HCT116 (cell line): ENCODE data around the gene GNB1. TPM values are rescaled to one million over a fixed set of nuclear protein-coding genes. Genes with fewer than 3 reads are reported as not detected.

Source experiments
- ATAC-seq: fragments of 200-7000 bp; cut with Tn5 transposase; 2 replicates; pipeline ENCODE4 v1.9.1; 2020; ENCODE audit warnings: mild to moderate bottlenecking, moderate library complexity
- BruUV-seq: library from RNA; stranded (reverse); fragments of 400-500 nt; replicated peaks from 2 replicates; lab custom pipeline; 2021; lab: Mats Ljungman, UMichigan
- CTCF ChIA-PET: fragments of 300-600 bp; sonication (Branson Sonifier 250); formaldehyde crosslinking; loops from one replicate; lab custom pipeline; 2021; ENCODE audit warnings: antibody characterized with exemption; lab: Charles Lee
- POLR2A ChIA-PET: fragments of 300-600, 350-600 bp; sonication (Branson Sonifier 250); formaldehyde crosslinking; loops from one replicate; lab custom pipeline; 2021; ENCODE audit warnings: antibody characterized with exemption; lab: Charles Lee
- RAD21 ChIA-PET, 2 experiments: fragments of 300-600 bp; sonication (Branson Sonifier 250); formaldehyde crosslinking; loops; one replicate each; lab custom pipeline; 2023; ENCODE audit warnings: low total read pairs in 2 of 2; ENCODE audit not compliant: uncharacterized antibody in 2 of 2, unreplicated experiment in 2 of 2, low non-redundant PET in 1 of 2; lab: Charles Lee
- DNase-seq: peaks from one replicate; pipeline ENCODE4 v3.0.0-alpha.2; 2010; ENCODE audit warnings: low read depth, low spot score
- H2AFZ ChIP-seq: fragments of 200-600 bp; shearing (Covaris generic), sonication (generic); 2 replicates; pipeline ENCODE4 v1.6.1; 2017; ENCODE audit warnings: low read depth, mixed run types, mixed read lengths, antibody characterized with exemption, low read length; ENCODE audit not compliant: poor library complexity, severe bottlenecking
- H3K27ac ChIP-seq: 2 replicates; pipeline ENCODE4 v1.5.1; 2012; ENCODE audit warnings: low read depth, low read length
- H3K27me3 ChIP-seq: fragments of 200-600 bp; sonication (generic); 2 replicates; pipeline ENCODE4 v1.6.1; 2016; ENCODE audit warnings: mixed run types, low read length, mixed read lengths; ENCODE audit not compliant: insufficient read depth
- H3K36me3 ChIP-seq, 2 experiments: fragments of 200-500 bp in 1 of 2; fragments of 200-600 bp in 1 of 2; sonication (Bioruptor generic) in 1 of 2; sonication (generic) in 1 of 2; 2 replicates each; pipeline versions ENCODE4 v1.5.1 to v1.6.1; 2014 to 2016; ENCODE audit warnings: low read length in 2 of 2, inconsistent platforms in 1 of 2, mixed read lengths in 1 of 2, mixed run types in 1 of 2; ENCODE audit not compliant: insufficient read depth in 2 of 2, control insufficient read depth in 1 of 2
- H3K4me1 ChIP-seq, 2 experiments: fragments of 200-600 bp in 1 of 2; sonication (generic) in 1 of 2; 2 replicates each; pipeline versions ENCODE4 v1.5.1 to v1.6.1; 2012 to 2017; ENCODE audit warnings: low read length in 2 of 2, inconsistent platforms in 1 of 2, mild to moderate bottlenecking in 1 of 2, mixed read lengths in 1 of 2, mixed run types in 1 of 2, moderate library complexity in 1 of 2; ENCODE audit not compliant: insufficient read depth in 2 of 2, control insufficient read depth in 1 of 2
- H3K4me2 ChIP-seq: fragments of 200-600 bp; sonication (generic); 2 replicates; pipeline ENCODE4 v1.6.1; 2017; ENCODE audit warnings: mixed run types, low read length, mixed read lengths
- H3K4me3 ChIP-seq, 2 experiments: fragments of 200-600 bp in 1 of 2; sonication (generic) in 1 of 2; replicated peaks in 1 of 2; 2 replicates each; pipeline ENCODE4 v1.5.1; 2011 to 2016; ENCODE audit warnings: low read length in 2 of 2, control low read depth in 1 of 2, low read depth in 1 of 2, mild to moderate bottlenecking in 1 of 2, mixed read lengths in 1 of 2, mixed run types in 1 of 2
- H3K79me2 ChIP-seq: fragments of 200-600 bp; sonication (generic); 2 replicates; pipeline ENCODE4 v1.6.1; 2017; ENCODE audit warnings: mild to moderate bottlenecking, mixed run types, low read length, moderate library complexity, mixed read lengths; ENCODE audit not compliant: insufficient read depth
- H3K9ac ChIP-seq: fragments of 200-600 bp; sonication (generic); 2 replicates; pipeline ENCODE4 v1.6.1; 2016; ENCODE audit warnings: low read length, mixed read lengths
- H3K9me2 ChIP-seq: fragments of 200-600 bp; sonication (generic), shearing (Covaris generic); 2 replicates; pipeline ENCODE4 v1.6.1; 2017; ENCODE audit warnings: mixed run types, mild to moderate bottlenecking, moderate library complexity; ENCODE audit not compliant: insufficient read depth
- H3K9me3 ChIP-seq, 2 experiments: fragments of 200-500 bp in 1 of 2; fragments of 200-600 bp in 1 of 2; sonication (Bioruptor generic) in 1 of 2; sonication (generic) in 1 of 2; 2 replicates each; pipeline ENCODE4 v1.6.1; 2014 to 2017; ENCODE audit warnings: low read length in 2 of 2, mixed read lengths in 2 of 2, inconsistent platforms in 1 of 2, low read depth in 1 of 2, mild to moderate bottlenecking in 1 of 2, mixed run types in 1 of 2, moderate library complexity in 1 of 2; ENCODE audit not compliant: control insufficient read depth in 1 of 2, insufficient read depth in 1 of 2
- H4K20me1 ChIP-seq: fragments of 200-600 bp; sonication (generic), shearing (Covaris generic); 2 replicates; pipeline ENCODE4 v1.6.1; 2017; ENCODE audit warnings: mixed run types, mild to moderate bottlenecking, moderate library complexity; ENCODE audit not compliant: insufficient read depth
- ATF3 ChIP-seq: IDR thresholded peaks from 2 replicates; pipeline ENCODE4 v1.6.1; 2012
- CBX3 ChIP-seq: IDR thresholded peaks from 2 replicates; pipeline ENCODE4 v1.6.1; 2012; ENCODE audit warnings: low read depth
- CTCF ChIP-seq, 3 experiments: fragments of 200-600 bp in 1 of 3; sonication (generic) in 1 of 3; IDR thresholded peaks in 2 of 3; conservative IDR thresholded peaks in 1 of 3; 2 replicates each; pipeline ENCODE4 v1.5.1; 2012 to 2017; ENCODE audit warnings: low read depth in 2 of 3, low read length in 2 of 3, antibody characterized with exemption in 1 of 3, borderline replicate concordance in 1 of 3, control low read depth in 1 of 3, mild to moderate bottlenecking in 1 of 3, mixed read lengths in 1 of 3, mixed run types in 1 of 3, moderate library complexity in 1 of 3; ENCODE audit not compliant: insufficient read depth in 1 of 3
- EGR1 ChIP-seq: IDR thresholded peaks from 2 replicates; pipeline ENCODE4 v1.6.1; 2012; ENCODE audit warnings: low read depth
- ELF1 ChIP-seq: IDR thresholded peaks from 2 replicates; pipeline ENCODE4 v1.6.1; 2012; ENCODE audit warnings: low read depth, borderline replicate concordance
- EZH2 ChIP-seq: fragments of 200-600 bp; sonication (generic); IDR thresholded peaks from 2 replicates; pipeline ENCODE4 v1.6.1; 2017; ENCODE audit warnings: antibody characterized with exemption, mixed run types
- FOSL1 ChIP-seq: IDR thresholded peaks from 2 replicates; pipeline ENCODE4 v1.6.1; 2012; ENCODE audit warnings: low read depth
- JUND ChIP-seq: IDR thresholded peaks from 2 replicates; pipeline ENCODE4 v1.6.1; 2012
- MAX ChIP-seq: IDR thresholded peaks from 2 replicates; pipeline ENCODE4 v1.6.1; 2012
- POLR2AphosphoS5 ChIP-seq: IDR thresholded peaks from 2 replicates; pipeline ENCODE4 v1.6.1; 2011; ENCODE audit warnings: mild to moderate bottlenecking, low read depth, low read length, moderate library complexity
- RAD21 ChIP-seq: IDR thresholded peaks from 2 replicates; pipeline ENCODE4 v1.6.1; 2012; ENCODE audit warnings: low read depth, mild to moderate bottlenecking
- SIN3A ChIP-seq: IDR thresholded peaks from 2 replicates; pipeline ENCODE4 v1.6.1; 2012; ENCODE audit warnings: low read depth
- SRF ChIP-seq: IDR thresholded peaks from 2 replicates; pipeline ENCODE4 v1.6.1; 2012; ENCODE audit warnings: low read depth
- TCF7L2 ChIP-seq: IDR thresholded peaks from 2 replicates; pipeline ENCODE4 v1.7.0; 2011; ENCODE audit warnings: borderline replicate concordance, inconsistent platforms; ENCODE audit not compliant: insufficient read depth, insufficient read length; ENCODE audit errors: extremely low read depth
- ZBTB33 ChIP-seq: IDR thresholded peaks from 2 replicates; pipeline ENCODE4 v1.6.1; 2011; ENCODE audit warnings: mild to moderate bottlenecking, low read length, moderate library complexity; ENCODE audit not compliant: insufficient replicate concordance; ENCODE audit errors: extremely low read depth
- intact Hi-C: fragments of 100-400 bp; cut with micrococcal nuclease; formaldehyde crosslinking; loops from 2 replicates; pipeline ENCODE4 v1.10.0; 2022
- total RNA-seq: library from RNA; stranded (reverse); gene quantifications from one replicate; pipeline ENCODE4 v1.2.1, GENCODE V29; 2021; ENCODE audit not compliant: unreplicated experiment

The GNB1 gene
- total RNA-seq, 1 experiment from 2014 or later: 371 TPM

- Histone ChIP-seq H3K27ac (peak overlapping the region; percentile 99), H3K9me2 (no peaks in the 10 kb centered on the region), H3K9ac (peak overlapping the region; percentile 87), H4K20me1 (no peaks in the 10 kb centered on the region; the same call in 1 of the 2 replicates), H3K4me2 (peak overlapping the region; percentile 80), H3K4me3 (peak overlapping the region; percentile 52 to 71), H2AFZ (no peak overlapping the region), H3K9me3 (no peaks in the 10 kb centered on the region), H3K79me2 (peaks cover 43% of the 10 kb centered on the region), H3K27me3 (no peaks in the 10 kb centered on the region), H3K4me1 (peaks cover 22 to 52% of the 10 kb centered on the region in 2 experiments; a peak in 3 of 4 replicates), H3K36me3 (peaks cover 0 to 11% of the 10 kb centered on the region in 2 experiments; a peak in 1 of 4 replicates)
- RAD21 ChIA-PET: no interaction called here
- POLR2A ChIA-PET: no interaction called here
- TF ChIP-seq SRF: no peak
- no peak for TF ChIP-seq ELF1
- TF ChIP-seq ZBTB33: peak; percentile 20
- TF ChIP-seq RAD21: peak; percentile 37
- no peak for TF ChIP-seq CBX3
- TF ChIP-seq ATF3: no peak
- TF ChIP-seq FOSL1: no peak
- TF ChIP-seq EGR1: peak; percentile 86
- peak; percentile 92 for TF ChIP-seq MAX
- peak; percentile 51 for TF ChIP-seq POLR2AphosphoS5
- peak; percentile 36; the same call in 1 of the 2 replicates for TF ChIP-seq SIN3A
- TF ChIP-seq CTCF (IDR thresholded peaks at IDR 0.05 in 2 of 3, conservative IDR thresholded peaks at IDR 0.05 in 1 of 3; ENCODE audit: borderline replicate concordance in 1 of 3, insufficient read depth in 1 of 3, low read depth in 2 of 3, low read length in 2 of 3): peak in 2 of 3 experiments; percentile 35 to 39; a peak in 3 of 6 replicates
- no peak for TF ChIP-seq EZH2
- TF ChIP-seq TCF7L2: peak; percentile 7
- TF ChIP-seq JUND: no peak
- TSS peak; percentile 94 for BruUV-seq
- ATAC-seq (peak; percentile 81), DNase-seq (peak; percentile 48)
- CTCF ChIA-PET: interaction anchor here (0.6 to 2.6 kb wide), 3 partner anchors 10 to 130 kb away, joined by 3 to 11 read pairs (median 6); no protein-coding TSS in a partner anchor
- intact Hi-C loops: no loop called here
Measured at GRCh38 chr1:1778663-1779319, 112.1 kb downstream of the GNB1 start.
